ENCODE measurements around the gene POLR2I. TPM values are rescaled to one million over a fixed set of nuclear protein-coding genes. Genes with fewer than 3 reads are reported as not detected.
A peak's percentile ranks its signal among the peaks of the same experiment; 100 is the strongest.

The POLR2I gene
- total and polyA plus RNA-seq, 2 of the 13 experiments (the other 11 are each of a cell fraction or from before 2014, with no cell fraction given), result 40.5 to 104 TPM

GRCh38 chr19:36114721-36115452 lies at the start of gene POLR2I (continued):
- TF ChIP-seq ARID5B (CRISPR knock-in tag; IDR thresholded peaks at IDR 0.05) (peak; percentile 47; the same call in 1 of the 2 replicates), ZBTB10 (CRISPR knock-in tag; IDR thresholded peaks at IDR 0.05; ENCODE audit: borderline replicate concordance) (no peak), ZFP62 (CRISPR knock-in tag; IDR thresholded peaks at IDR 0.05) (no peak), ZNF768 (CRISPR knock-in tag; IDR thresholded peaks at IDR 0.05) (peak; percentile 77; the same call in 1 of the 2 replicates), ZNF720 (CRISPR knock-in tag; IDR thresholded peaks at IDR 0.05) (no peak), ZHX1 (CRISPR knock-in tag; IDR thresholded peaks at IDR 0.05; ENCODE audit: low read depth) (peak; percentile 54), ZSCAN21 (CRISPR knock-in tag; IDR thresholded peaks at IDR 0.05; ENCODE audit: borderline replicate concordance) (0 out of 2 replicates have a peak, but pooled peaks have one; percentile 27), RARG (CRISPR knock-in tag; IDR thresholded peaks at IDR 0.05; ENCODE audit: low read depth) (no peak), YEATS4 (CRISPR knock-in tag; IDR thresholded peaks at IDR 0.05; ENCODE audit: borderline replicate concordance) (peak; percentile 99), BHLHE40 (IDR thresholded peaks at IDR 0.05; ENCODE audit: low read length) (peak; percentile 95), HNRNPH1 (optimal IDR thresholded peaks at IDR 0.05; ENCODE audit: low read depth, low read length) (no peak), MAFG (CRISPR knock-in tag; IDR thresholded peaks at IDR 0.05) (no peak), PAF1 (CRISPR knock-in tag; IDR thresholded peaks at IDR 0.05) (no peak), ZBTB34 (CRISPR knock-in tag; IDR thresholded peaks at IDR 0.05) (peak; percentile 52; the same call in 1 of the 2 replicates), PRPF4 (IDR thresholded peaks at IDR 0.05; ENCODE audit: low read depth, low read length, poor library complexity, severe bottlenecking) (no peak), ZBTB7B (CRISPR knock-in tag; IDR thresholded peaks at IDR 0.05) (no peak), ZNF674 (CRISPR knock-in tag; IDR thresholded peaks at IDR 0.05; ENCODE audit: low read depth) (no peak), TCF12 (IDR thresholded peaks at IDR 0.05) (no peak), TCF12 (CRISPR knock-in tag; IDR thresholded peaks at IDR 0.05) (no peak)
